Subcutaneous adipose tissue (tissue), 4 donors: ENCODE data around the gene TNFAIP8. TPM values are rescaled to one million over a fixed set of nuclear protein-coding genes. Genes with fewer than 3 reads are reported as not detected.

Source experiments
- total RNA-seq, 4 donors: library from RNA; depleted of rRNA; stranded (reverse); fragments of >200 nt; gene quantifications; one replicate each; pipeline ENCODE4 v1.1.0, GENCODE V29; 2016
- TF ChIP-seq, protein P1 (sequence below): fragments of 450-650 bp; IDR thresholded peaks from one replicate; pipeline ENCODE4 v1.5.1; 2016; ENCODE audit warnings: low read depth, mild to moderate bottlenecking, control low read depth, antibody characterized with exemption, moderate library complexity

Gene TNFAIP8
- total RNA-seq, 4 donors from 2014 or later = 86.9 to 151 (median 129) TPM

- TF ChIP-seq, protein P1, sequence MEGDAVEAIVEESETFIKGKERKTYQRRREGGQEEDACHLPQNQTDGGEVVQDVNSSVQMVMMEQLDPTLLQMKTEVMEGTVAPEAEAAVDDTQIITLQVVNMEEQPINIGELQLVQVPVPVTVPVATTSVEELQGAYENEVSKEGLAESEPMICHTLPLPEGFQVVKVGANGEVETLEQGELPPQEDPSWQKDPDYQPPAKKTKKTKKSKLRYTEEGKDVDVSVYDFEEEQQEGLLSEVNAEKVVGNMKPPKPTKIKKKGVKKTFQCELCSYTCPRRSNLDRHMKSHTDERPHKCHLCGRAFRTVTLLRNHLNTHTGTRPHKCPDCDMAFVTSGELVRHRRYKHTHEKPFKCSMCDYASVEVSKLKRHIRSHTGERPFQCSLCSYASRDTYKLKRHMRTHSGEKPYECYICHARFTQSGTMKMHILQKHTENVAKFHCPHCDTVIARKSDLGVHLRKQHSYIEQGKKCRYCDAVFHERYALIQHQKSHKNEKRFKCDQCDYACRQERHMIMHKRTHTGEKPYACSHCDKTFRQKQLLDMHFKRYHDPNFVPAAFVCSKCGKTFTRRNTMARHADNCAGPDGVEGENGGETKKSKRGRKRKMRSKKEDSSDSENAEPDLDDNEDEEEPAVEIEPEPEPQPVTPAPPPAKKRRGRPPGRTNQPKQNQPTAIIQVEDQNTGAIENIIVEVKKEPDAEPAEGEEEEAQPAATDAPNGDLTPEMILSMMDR = no peak
Measured at GRCh38 chr5:119321569-119322311, 34.1 kb upstream of the TNFAIP8 start.

- TF ChIP-seq, protein P1 = no peak
Measured at GRCh38 chr5:119322312-119322947, 33.4 kb upstream of the TNFAIP8 start.

DNA sequence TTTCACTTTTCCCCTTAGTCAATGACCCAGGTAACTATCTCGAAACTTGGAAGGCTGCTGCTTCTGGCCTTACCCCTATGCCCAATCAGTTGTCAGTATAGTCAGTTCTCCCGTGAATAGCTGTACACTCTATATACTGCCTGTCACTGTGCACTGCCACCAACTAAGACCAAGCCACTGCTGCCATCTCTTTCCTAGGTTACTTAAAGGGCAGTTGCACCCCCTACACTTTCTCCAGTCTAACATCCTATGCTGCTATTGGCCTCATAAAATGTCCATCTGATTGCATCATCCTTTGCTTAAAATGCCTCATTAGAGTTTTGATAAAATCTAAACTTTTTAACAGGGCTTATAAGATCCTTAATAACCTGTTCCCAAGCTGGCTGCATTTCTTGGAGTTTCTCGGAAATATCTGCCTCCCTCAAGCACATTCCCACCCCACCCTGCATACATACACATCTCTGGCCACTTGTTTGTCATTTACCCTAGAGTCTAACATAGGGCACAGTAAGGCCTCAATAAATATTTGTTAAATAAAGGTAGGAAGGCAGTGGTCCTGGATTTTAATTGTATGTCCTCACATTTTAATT is 32.8 kb upstream of the TNFAIP8 start:
- TF ChIP-seq, protein P1 = no peak

DNA sequence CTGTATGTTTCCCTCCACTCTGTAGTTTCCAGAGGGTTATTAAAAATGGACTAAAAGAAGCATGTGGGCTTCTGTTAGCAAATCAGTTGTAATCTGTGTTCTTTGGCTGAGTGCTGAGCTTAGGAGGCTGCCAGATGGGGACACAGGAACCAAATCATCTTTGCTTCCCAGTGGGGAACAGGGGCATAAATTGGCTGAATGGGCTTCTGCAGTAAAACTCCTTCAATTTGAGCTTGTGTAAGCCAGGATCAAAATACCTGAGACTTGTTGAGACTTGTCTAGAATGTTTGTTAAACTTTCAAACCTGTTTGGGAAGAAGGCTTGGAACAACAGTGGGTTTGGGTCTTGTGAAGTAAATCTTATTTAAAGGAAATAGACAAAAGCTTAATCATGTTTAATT is 32.2 kb upstream of the TNFAIP8 start:
- TF ChIP-seq, protein P1 = no peak

DNA sequence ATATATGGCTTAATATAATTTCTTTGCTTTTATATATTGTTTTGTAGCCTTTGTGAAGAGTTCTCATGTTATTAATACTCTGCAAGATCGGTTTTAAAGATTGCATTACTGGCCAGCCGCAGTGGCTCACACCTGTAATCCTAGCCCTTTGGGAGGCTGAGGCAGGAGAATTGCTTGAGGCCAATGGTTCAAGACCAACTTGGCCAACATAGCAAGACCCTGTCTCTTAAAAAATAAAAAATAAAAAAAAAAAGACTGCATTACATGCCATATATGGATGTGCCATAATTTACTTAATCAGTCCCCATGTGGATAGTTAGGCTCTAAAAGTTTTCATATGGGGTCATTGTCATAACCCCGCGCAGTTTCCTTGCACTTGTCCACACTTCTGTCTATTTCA is 31.0 kb upstream of the TNFAIP8 start:
- TF ChIP-seq, protein P1 = no peak

GRCh38 chr5:119327018-119327417 is 28.8 kb upstream of the TNFAIP8 start:
- TF ChIP-seq, protein P1 = no peak
